ENCODE measurements around the gene MAGI2. TPM values are rescaled to one million over a fixed set of nuclear protein-coding genes. Genes with fewer than 3 reads are reported as not detected.

The MAGI2 gene
- total RNA-seq, 1 experiment from 2014 or later = 0.52 TPM

DNA sequence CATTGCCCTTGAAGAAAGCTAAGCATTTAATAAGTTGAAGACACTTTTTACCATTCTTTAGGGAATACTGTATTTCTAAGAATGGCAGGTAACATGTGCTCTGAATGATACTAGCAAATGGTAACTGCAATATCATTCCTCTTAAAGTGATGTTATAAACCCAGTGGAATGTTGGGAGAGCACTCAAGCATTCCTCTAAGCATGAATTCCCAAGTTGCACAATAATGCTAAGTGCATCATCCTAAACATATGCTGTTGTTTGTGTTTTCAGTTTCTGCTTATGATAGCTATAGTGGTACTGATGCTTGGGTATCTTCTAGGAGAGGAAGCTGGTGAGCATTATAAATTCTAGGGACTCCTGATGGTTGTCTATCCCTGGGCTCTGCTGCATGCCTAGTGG lies 980.9 kb downstream of the MAGI2 start:
- Mint-ChIP-seq H3K27me3 (ENCODE audit: unreplicated experiment) (peaks cover 12% of the 10 kb centered on the region), H3K27ac (ENCODE audit: unreplicated experiment) (no peak overlapping the region), H3K4me3 (ENCODE audit: low read depth, unreplicated experiment) (no peak overlapping the region), H3K36me3 (ENCODE audit: insufficient read depth, unreplicated experiment) (no peaks in the 10 kb centered on the region), H3K4me1 (ENCODE audit: low read depth, unreplicated experiment) (no peaks in the 10 kb centered on the region), H3K9me3 (ENCODE audit: low read depth, unreplicated experiment) (no peaks in the 10 kb centered on the region)
- CTCF ChIA-PET = no interaction called here
- intact Hi-C loops (cut with micrococcal nuclease; ENCODE audit: unreplicated experiment) = no loop called here
- DNase-seq = no peak
- BruUV-seq (replicated peaks) = no TSS peak
- TF ChIP-seq, protein P1, sequence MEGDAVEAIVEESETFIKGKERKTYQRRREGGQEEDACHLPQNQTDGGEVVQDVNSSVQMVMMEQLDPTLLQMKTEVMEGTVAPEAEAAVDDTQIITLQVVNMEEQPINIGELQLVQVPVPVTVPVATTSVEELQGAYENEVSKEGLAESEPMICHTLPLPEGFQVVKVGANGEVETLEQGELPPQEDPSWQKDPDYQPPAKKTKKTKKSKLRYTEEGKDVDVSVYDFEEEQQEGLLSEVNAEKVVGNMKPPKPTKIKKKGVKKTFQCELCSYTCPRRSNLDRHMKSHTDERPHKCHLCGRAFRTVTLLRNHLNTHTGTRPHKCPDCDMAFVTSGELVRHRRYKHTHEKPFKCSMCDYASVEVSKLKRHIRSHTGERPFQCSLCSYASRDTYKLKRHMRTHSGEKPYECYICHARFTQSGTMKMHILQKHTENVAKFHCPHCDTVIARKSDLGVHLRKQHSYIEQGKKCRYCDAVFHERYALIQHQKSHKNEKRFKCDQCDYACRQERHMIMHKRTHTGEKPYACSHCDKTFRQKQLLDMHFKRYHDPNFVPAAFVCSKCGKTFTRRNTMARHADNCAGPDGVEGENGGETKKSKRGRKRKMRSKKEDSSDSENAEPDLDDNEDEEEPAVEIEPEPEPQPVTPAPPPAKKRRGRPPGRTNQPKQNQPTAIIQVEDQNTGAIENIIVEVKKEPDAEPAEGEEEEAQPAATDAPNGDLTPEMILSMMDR (IDR thresholded peaks at IDR 0.05; ENCODE audit: unreplicated experiment) = no peak

DNA sequence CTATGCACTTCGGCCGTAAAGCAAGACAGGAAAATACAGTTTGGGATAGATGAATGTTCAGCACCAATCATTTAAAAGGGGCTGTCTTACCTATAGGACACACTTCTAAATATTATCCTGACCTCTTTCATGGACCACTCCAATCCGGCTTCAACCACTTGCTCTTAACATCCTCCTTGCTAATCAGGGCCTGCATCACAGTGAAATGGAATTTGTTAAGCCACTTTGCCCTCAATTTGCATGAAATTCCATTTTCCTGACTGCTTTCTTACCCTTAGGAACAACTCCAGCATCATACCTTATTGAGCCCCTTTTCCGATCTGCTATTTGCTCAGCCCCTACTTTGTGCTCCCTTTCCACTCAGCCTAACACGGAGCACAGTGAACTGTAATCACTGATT lies 987.6 kb downstream of the MAGI2 start:
- no peak overlapping the region for H3K4me3 Mint-ChIP-seq (ENCODE audit: low read depth, unreplicated experiment)
- intact Hi-C loops (cut with micrococcal nuclease; ENCODE audit: unreplicated experiment) = no loop called here
- H3K27ac Mint-ChIP-seq (ENCODE audit: unreplicated experiment) = no peak overlapping the region
- no peak for DNase-seq
- H3K4me1 Mint-ChIP-seq (ENCODE audit: low read depth, unreplicated experiment) = no peaks in the 10 kb centered on the region
- no peaks in the 10 kb centered on the region for H3K27me3 Mint-ChIP-seq (ENCODE audit: unreplicated experiment)
- CTCF ChIA-PET = no interaction called here
- no peaks in the 10 kb centered on the region for H3K9me3 Mint-ChIP-seq (ENCODE audit: low read depth, unreplicated experiment)
- BruUV-seq (replicated peaks) = no TSS peak
- no peaks in the 10 kb centered on the region for H3K36me3 Mint-ChIP-seq (ENCODE audit: insufficient read depth, unreplicated experiment)
- TF ChIP-seq, protein P1 (IDR thresholded peaks at IDR 0.05; ENCODE audit: unreplicated experiment) = no peak

DNA sequence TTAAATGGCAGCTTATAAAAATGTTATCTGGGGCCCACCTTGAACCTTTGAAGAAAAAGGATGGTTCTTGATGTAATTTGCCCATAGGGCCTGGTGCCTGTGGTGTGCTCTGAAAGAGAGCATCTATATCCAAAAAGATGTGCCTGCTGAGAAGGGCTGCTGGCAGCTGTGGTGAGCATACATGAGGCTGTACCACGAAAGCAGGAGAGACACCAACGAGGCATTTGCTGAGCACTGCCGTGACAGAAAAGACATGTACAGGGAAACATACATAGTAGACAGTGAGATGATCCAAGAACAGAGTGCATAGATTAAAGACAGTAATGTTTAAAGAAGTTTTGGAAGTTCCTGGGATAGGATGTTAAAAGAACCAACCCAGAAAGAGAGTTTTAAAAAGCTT lies 990.4 kb downstream of the MAGI2 start:
- no peaks in the 10 kb centered on the region for H3K4me1 Mint-ChIP-seq (ENCODE audit: low read depth, unreplicated experiment)
- H3K4me3 Mint-ChIP-seq (ENCODE audit: low read depth, unreplicated experiment) = no peak overlapping the region
- BruUV-seq (replicated peaks) = no TSS peak
- TF ChIP-seq, protein P1 (IDR thresholded peaks at IDR 0.05; ENCODE audit: unreplicated experiment) = no peak
- H3K36me3 Mint-ChIP-seq (ENCODE audit: insufficient read depth, unreplicated experiment) = no peaks in the 10 kb centered on the region
- intact Hi-C loops (cut with micrococcal nuclease; ENCODE audit: unreplicated experiment) = no loop called here
- no peaks in the 10 kb centered on the region for H3K9me3 Mint-ChIP-seq (ENCODE audit: low read depth, unreplicated experiment)
- H3K27me3 Mint-ChIP-seq (ENCODE audit: unreplicated experiment) = no peaks in the 10 kb centered on the region
- CTCF ChIA-PET = no interaction called here
- H3K27ac Mint-ChIP-seq (ENCODE audit: unreplicated experiment) = no peak overlapping the region
- no peak for DNase-seq

DNA sequence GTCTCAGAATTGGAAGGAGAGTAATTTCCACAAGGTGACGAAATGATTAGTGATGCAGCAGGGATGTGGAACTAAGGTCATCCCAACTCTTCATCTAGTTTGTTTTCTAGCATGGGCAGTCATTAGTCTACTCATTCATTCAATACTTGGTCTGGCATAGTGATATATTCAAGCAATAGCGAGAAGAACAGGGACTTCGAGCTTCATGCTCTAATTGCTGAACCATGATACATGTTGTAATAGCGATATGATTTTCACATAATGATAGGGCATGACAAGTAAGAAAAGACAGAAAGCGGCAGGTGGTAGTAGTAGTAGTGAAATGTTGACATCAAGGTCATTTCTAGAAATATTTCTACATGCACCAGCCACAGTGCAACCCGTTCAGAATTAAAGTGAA lies 1002.8 kb downstream of the MAGI2 start:
- CTCF ChIA-PET = no interaction called here
- Mint-ChIP-seq H3K9me3 (ENCODE audit: low read depth, unreplicated experiment) (no peaks in the 10 kb centered on the region), H3K36me3 (ENCODE audit: insufficient read depth, unreplicated experiment) (no peaks in the 10 kb centered on the region), H3K4me1 (ENCODE audit: low read depth, unreplicated experiment) (no peaks in the 10 kb centered on the region), H3K27ac (ENCODE audit: unreplicated experiment) (no peak overlapping the region), H3K27me3 (ENCODE audit: unreplicated experiment) (no peaks in the 10 kb centered on the region), H3K4me3 (ENCODE audit: low read depth, unreplicated experiment) (no peak overlapping the region)
- DNase-seq = no peak
- no TSS peak for BruUV-seq (replicated peaks)
- TF ChIP-seq, protein P1 (IDR thresholded peaks at IDR 0.05; ENCODE audit: unreplicated experiment) = no peak
- intact Hi-C loops (cut with micrococcal nuclease; ENCODE audit: unreplicated experiment) = no loop called here

DNA sequence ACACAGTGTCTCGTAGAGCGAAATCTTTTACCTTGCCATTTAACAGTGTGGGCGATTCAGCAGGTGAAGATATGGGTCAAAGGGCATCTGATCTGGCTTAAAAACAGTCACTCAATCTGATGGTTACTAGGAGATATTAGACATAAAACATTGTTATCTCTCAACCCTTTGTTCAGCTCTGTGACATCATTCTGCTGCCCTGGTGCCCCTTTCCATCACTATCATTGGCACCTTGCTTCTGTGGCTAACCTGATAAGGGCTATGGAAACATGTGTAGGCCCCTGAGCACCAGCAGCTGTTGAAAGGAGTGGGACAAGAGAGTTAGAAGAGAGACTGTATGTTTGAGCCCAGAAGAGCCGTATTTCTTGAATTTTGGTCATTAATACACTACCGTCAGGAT lies 1004.6 kb downstream of the MAGI2 start:
- Mint-ChIP-seq H3K36me3 (ENCODE audit: insufficient read depth, unreplicated experiment) (no peaks in the 10 kb centered on the region), H3K27me3 (ENCODE audit: unreplicated experiment) (no peaks in the 10 kb centered on the region), H3K9me3 (ENCODE audit: low read depth, unreplicated experiment) (no peaks in the 10 kb centered on the region), H3K4me3 (ENCODE audit: low read depth, unreplicated experiment) (no peak overlapping the region), H3K4me1 (ENCODE audit: low read depth, unreplicated experiment) (no peaks in the 10 kb centered on the region), H3K27ac (ENCODE audit: unreplicated experiment) (no peak overlapping the region)
- TF ChIP-seq, protein P1 (IDR thresholded peaks at IDR 0.05; ENCODE audit: unreplicated experiment) = no peak
- intact Hi-C loops (cut with micrococcal nuclease; ENCODE audit: unreplicated experiment) = no loop called here
- CTCF ChIA-PET = no interaction called here
- BruUV-seq (replicated peaks) = no TSS peak
- no peak for DNase-seq
